GM19468 (cell line): Measurements from ENCODE around the gene SWAP70.

Source experiments
- ATAC-seq: cut with Tn5 transposase; IDR thresholded peaks from one replicate; pipeline ENCODE4 v1.9.1; 2021; ENCODE audit warnings: mild to moderate bottlenecking, moderate library complexity, moderate number of reproducible peaks; ENCODE audit not compliant: unreplicated experiment; ENCODE audit errors: extremely low read depth

SWAP70 gene

DNA sequence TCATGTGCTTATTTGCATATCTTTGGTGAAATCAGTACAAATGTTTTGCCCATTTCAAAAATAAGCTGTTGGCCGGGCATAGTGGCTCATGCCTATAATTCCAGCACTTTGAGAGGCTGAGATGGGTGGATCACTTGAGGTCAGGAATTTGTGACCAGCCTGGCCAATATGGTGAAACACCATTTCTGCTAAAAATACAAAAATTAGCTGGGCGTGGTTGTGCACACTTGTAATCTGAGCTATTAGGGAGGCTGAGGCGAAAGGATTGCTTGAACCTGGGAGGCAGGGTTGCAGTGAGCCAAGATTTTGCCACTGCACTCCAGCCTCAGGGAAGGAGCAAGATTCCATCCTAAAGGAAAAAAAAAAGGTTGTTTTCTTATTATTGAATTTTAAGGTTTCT lies 136.0 kb downstream of the SWAP70 start:
- no peak for ATAC-seq

DNA sequence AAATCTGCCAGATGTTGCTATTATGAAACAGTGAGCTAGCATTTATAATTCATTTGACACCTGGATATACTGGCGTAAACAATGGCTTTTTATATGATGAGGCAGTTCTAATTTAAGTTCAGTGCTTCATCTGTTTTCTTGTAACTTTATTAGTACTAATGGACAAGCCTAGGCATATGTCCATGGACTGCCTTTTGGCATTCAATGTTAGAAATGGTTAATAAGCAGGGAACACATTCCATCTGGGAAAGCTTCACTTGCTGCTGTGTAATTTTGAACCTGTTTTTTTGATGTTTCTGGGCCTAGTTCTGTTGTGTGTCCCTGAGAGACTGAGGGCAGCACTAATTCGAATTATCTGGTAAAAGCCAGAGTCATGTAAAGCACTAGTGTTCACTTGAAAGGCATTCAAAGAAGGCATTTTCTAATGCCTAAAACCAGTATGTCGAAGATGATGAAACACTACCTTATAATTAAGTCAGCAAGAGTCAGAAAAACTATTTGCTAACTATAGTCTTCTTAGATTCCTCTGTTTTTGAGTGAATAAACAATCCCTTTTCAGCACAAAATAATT lies 138.5 kb downstream of the SWAP70 start:
- no peak for ATAC-seq
